Endometrial microvascular endothelial cells (primary cell): ENCODE results near the gene RERE. TPM values are rescaled to one million over a fixed set of nuclear protein-coding genes. Genes with fewer than 3 reads are reported as not detected.

Experiments
- in situ Hi-C: cut with HindIII; loops from 2 replicates; pipeline ENCODE4 v1.10.0; 2017; ENCODE audit warnings: low sequenced_read_pairs, low pct_unique_long_range_greater_than_20kb; ENCODE audit errors: inconsistent ontology term
- total RNA-seq: library from RNA; depleted of rRNA; stranded (reverse); fragments of >200 nt; gene quantifications from one replicate; pipeline ENCODE4 v1.2.3, GENCODE V29; 2015; ENCODE audit errors: inconsistent ontology term

Gene RERE
- total RNA-seq, 1 donor from 2014 or later = 16.5 TPM

- in situ Hi-C loops = no loop called here
Observed at GRCh38 chr1:8529901-8530300, 287.5 kb downstream of the RERE start.

GRCh38 chr1:8527941-8528340 lies 289.5 kb downstream of the RERE start:
- in situ Hi-C loops = no loop called here

GRCh38 chr1:8525558-8526275 lies 291.7 kb downstream of the RERE start:
- in situ Hi-C loops = no loop called here

- in situ Hi-C loops = no loop called here
Observed at GRCh38 chr1:8525216-8525557, 292.3 kb downstream of the RERE start.

GRCh38 chr1:8524627-8525157 lies 292.7 kb downstream of the RERE start:
- in situ Hi-C loops = no loop called here

- in situ Hi-C loops = no loop called here
Observed at GRCh38 chr1:8523666-8524206, 293.7 kb downstream of the RERE start.

- in situ Hi-C loops = no loop called here
Observed at GRCh38 chr1:8520483-8520966, 296.9 kb downstream of the RERE start.

- in situ Hi-C loops = no loop called here
Observed at GRCh38 chr1:8519167-8519566, 298.3 kb downstream of the RERE start.

GRCh38 chr1:8518490-8518801 lies 299.0 kb downstream of the RERE start:
- in situ Hi-C loops = no loop called here

GRCh38 chr1:8517661-8518489 lies 299.6 kb downstream of the RERE start:
- in situ Hi-C loops = no loop called here

GRCh38 chr1:8516793-8517556 lies 300.5 kb downstream of the RERE start:
- in situ Hi-C loops = no loop called here

GRCh38 chr1:8516278-8516777 lies 301.1 kb downstream of the RERE start:
- in situ Hi-C loops = no loop called here

GRCh38 chr1:8512504-8512903 lies 304.9 kb downstream of the RERE start:
- in situ Hi-C loops = no loop called here

GRCh38 chr1:8510041-8510823 lies 307.2 kb downstream of the RERE start:
- in situ Hi-C loops = no loop called here

GRCh38 chr1:8509579-8509978 lies 307.9 kb downstream of the RERE start:
- in situ Hi-C loops = no loop called here

GRCh38 chr1:8506995-8507615 lies 310.3 kb downstream of the RERE start:
- in situ Hi-C loops = no loop called here

GRCh38 chr1:8506456-8506855 lies 311.0 kb downstream of the RERE start:
- in situ Hi-C loops = no loop called here

GRCh38 chr1:8503842-8504241 lies 313.6 kb downstream of the RERE start:
- in situ Hi-C loops = no loop called here
